Fibroblast of lung (primary cell): ENCODE data around the gene ZP2. TPM values are rescaled to one million over a fixed set of nuclear protein-coding genes. Genes with fewer than 3 reads are reported as not detected.

Experiments used
- DNase-seq, 2 donors: peaks; one replicate each; pipeline versions ENCODE4 v3.0.0 to v3.0.0-alpha.2; 2010; ENCODE audit warnings: low read depth in 2 of 2
- H2AFZ ChIP-seq: 2 replicates; pipeline ENCODE4 v1.5.1; 2012; ENCODE audit warnings: low read length, control low read depth, inconsistent platforms
- H3K27ac ChIP-seq: 2 replicates; pipeline ENCODE4 v1.5.1; 2011; ENCODE audit warnings: low read length, control low read depth; ENCODE audit not compliant: insufficient read depth
- H3K27me3 ChIP-seq: 2 replicates; pipeline ENCODE4 v1.5.1; 2011; ENCODE audit warnings: mild to moderate bottlenecking, low read length; ENCODE audit not compliant: control insufficient read depth, insufficient read depth
- H3K36me3 ChIP-seq: 2 replicates; pipeline ENCODE4 v1.5.1; 2011; ENCODE audit warnings: low read length; ENCODE audit not compliant: control insufficient read depth, insufficient read depth
- H3K4me1 ChIP-seq: 2 replicates; pipeline ENCODE4 v1.5.1; 2011; ENCODE audit warnings: low read length; ENCODE audit not compliant: control insufficient read depth, insufficient read depth; ENCODE audit errors: extremely low read depth
- H3K4me2 ChIP-seq: 2 replicates; pipeline ENCODE4 v1.5.1; 2011; ENCODE audit warnings: low read length, control low read depth; ENCODE audit not compliant: insufficient read depth; ENCODE audit errors: extremely low read depth
- H3K4me3 ChIP-seq, 4 experiments: fragments of 200-600 bp in 1 of 4; sonication (generic) in 1 of 4; replicated peaks in 1 of 4; 2 replicates each; pipeline ENCODE4 v1.5.1; 2011 to 2016; ENCODE audit warnings: low read length in 4 of 4, low read depth in 3 of 4, mild to moderate bottlenecking in 3 of 4, control low read depth in 2 of 4, inconsistent platforms in 1 of 4, mixed read lengths in 1 of 4; ENCODE audit not compliant: insufficient read depth in 1 of 4; ENCODE audit errors: control extremely low read depth in 1 of 4
- H3K79me2 ChIP-seq: 2 replicates; pipeline ENCODE4 v1.5.1; 2012; ENCODE audit warnings: mild to moderate bottlenecking, low read length, inconsistent platforms; ENCODE audit not compliant: control insufficient read depth, insufficient read depth
- H3K9ac ChIP-seq: 2 replicates; pipeline ENCODE4 v1.5.1; 2011; ENCODE audit warnings: mild to moderate bottlenecking, low read length, control low read depth; ENCODE audit not compliant: insufficient read depth
- H3K9me3 ChIP-seq: 2 replicates; pipeline ENCODE4 v1.5.1; 2012; ENCODE audit warnings: low read depth, low read length; ENCODE audit not compliant: control insufficient read depth, insufficient read depth
- H4K20me1 ChIP-seq: 2 replicates; pipeline ENCODE4 v1.5.1; 2011; ENCODE audit warnings: low read length; ENCODE audit not compliant: control insufficient read depth, insufficient read depth; ENCODE audit errors: extremely low read depth
- EZH2 ChIP-seq: IDR thresholded peaks from 2 replicates; pipeline ENCODE4 v1.5.1; 2012; ENCODE audit warnings: low read length, control low read depth, mild to moderate bottlenecking; ENCODE audit errors: missing control alignments
- polyA plus RNA-seq, 2 donors: library from polyadenylated mRNA; depleted of rRNA in 1 of 2; stranded (reverse) in 1 of 2; unstranded in 1 of 2; fragments of >200 nt; gene quantifications; 2 replicates each; pipeline ENCODE4 v1.2.1, GENCODE V29; 2011 to 2012; ENCODE audit warnings: missing spikeins in 1 of 2
- total RNA-seq: library from RNA; depleted of rRNA; stranded (reverse); fragments of >200 nt; gene quantifications from 2 replicates; pipeline ENCODE4 v1.2.1, GENCODE V29; 2014
- TF ChIP-seq, protein P1 (sequence below), 2 donors: IDR thresholded peaks in 1 of 2; conservative IDR thresholded peaks in 1 of 2; 1 replicate in 1 of 2; 2 replicates in 1 of 2; pipeline ENCODE4 v1.5.1; 2011 to 2012; ENCODE audit warnings: low read length in 2 of 2, control low read depth in 1 of 2, inconsistent platforms in 1 of 2, low read depth in 1 of 2, mild to moderate bottlenecking in 1 of 2

Gene ZP2
- total and polyA plus RNA-seq, 2 donors (not counting 1 experiment from before 2014, with no cell fraction given), result not detected

DNA sequence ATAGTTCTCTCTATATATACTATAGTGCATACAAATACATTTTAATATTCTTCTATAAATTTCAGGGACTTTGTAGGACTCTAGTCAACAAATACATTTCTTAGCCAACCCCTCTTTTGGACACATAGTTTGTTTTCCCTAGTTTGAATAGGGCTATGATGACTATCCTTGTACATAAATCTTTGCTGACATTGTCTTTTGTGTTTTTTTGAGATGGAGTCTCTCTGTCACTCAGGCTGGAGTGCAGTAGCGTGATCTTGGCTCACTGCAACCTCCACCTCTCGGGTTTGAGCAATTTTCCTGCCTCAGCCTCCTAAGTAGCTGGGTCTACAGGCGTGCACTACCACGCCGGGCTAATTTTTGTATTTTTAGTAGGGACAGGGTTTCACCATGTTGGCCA is 25.5 kb upstream of the ZP2 start:
- no peak overlapping the region for H2AFZ ChIP-seq
- no peak for TF ChIP-seq EZH2
- TF ChIP-seq, protein P1, sequence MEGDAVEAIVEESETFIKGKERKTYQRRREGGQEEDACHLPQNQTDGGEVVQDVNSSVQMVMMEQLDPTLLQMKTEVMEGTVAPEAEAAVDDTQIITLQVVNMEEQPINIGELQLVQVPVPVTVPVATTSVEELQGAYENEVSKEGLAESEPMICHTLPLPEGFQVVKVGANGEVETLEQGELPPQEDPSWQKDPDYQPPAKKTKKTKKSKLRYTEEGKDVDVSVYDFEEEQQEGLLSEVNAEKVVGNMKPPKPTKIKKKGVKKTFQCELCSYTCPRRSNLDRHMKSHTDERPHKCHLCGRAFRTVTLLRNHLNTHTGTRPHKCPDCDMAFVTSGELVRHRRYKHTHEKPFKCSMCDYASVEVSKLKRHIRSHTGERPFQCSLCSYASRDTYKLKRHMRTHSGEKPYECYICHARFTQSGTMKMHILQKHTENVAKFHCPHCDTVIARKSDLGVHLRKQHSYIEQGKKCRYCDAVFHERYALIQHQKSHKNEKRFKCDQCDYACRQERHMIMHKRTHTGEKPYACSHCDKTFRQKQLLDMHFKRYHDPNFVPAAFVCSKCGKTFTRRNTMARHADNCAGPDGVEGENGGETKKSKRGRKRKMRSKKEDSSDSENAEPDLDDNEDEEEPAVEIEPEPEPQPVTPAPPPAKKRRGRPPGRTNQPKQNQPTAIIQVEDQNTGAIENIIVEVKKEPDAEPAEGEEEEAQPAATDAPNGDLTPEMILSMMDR (conservative IDR thresholded peaks at IDR 0.05 in 1 of 2, IDR thresholded peaks at IDR 0.05 in 1 of 2; ENCODE audit: low read depth in 1 of 2, low read length in 2 of 2), result no peak
- no peak overlapping the region for H3K4me2 ChIP-seq
- no peaks in the 10 kb centered on the region for H3K9me3 ChIP-seq
- H3K27me3 ChIP-seq, result no peaks in the 10 kb centered on the region
- H4K20me1 ChIP-seq, result no peaks in the 10 kb centered on the region
- no peaks in the 10 kb centered on the region for H3K36me3 ChIP-seq
- no peak overlapping the region for H3K27ac ChIP-seq
- DNase-seq, result no peak
- H3K79me2 ChIP-seq, result no peaks in the 10 kb centered on the region
- no peaks in the 10 kb centered on the region for H3K4me1 ChIP-seq
- no peak overlapping the region for H3K4me3 ChIP-seq
- no peak overlapping the region for H3K9ac ChIP-seq

DNA sequence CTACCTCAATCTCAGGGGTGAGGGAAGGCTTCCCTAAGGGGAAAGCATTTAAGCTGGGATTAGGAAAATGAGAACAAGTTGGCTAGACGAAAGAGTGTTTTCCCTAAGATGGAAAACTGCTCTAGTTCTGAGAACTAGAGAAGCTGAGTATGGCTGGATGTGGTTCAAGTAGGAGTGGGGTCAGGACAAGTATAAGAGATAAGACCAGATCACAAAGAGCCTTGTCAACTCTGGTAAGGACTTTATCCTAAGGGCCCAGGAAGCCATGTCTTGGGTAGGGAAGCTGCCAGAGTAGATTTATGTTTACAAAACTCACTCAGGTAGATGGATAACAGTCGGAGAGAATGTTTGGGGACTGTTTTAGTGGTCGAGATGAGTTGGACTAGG is 23.8 kb upstream of the ZP2 start:
- TF ChIP-seq, protein P1 (conservative IDR thresholded peaks at IDR 0.05 in 1 of 2, IDR thresholded peaks at IDR 0.05 in 1 of 2; ENCODE audit: low read depth in 1 of 2, low read length in 2 of 2), result no peak
- no peak for TF ChIP-seq EZH2

DNA sequence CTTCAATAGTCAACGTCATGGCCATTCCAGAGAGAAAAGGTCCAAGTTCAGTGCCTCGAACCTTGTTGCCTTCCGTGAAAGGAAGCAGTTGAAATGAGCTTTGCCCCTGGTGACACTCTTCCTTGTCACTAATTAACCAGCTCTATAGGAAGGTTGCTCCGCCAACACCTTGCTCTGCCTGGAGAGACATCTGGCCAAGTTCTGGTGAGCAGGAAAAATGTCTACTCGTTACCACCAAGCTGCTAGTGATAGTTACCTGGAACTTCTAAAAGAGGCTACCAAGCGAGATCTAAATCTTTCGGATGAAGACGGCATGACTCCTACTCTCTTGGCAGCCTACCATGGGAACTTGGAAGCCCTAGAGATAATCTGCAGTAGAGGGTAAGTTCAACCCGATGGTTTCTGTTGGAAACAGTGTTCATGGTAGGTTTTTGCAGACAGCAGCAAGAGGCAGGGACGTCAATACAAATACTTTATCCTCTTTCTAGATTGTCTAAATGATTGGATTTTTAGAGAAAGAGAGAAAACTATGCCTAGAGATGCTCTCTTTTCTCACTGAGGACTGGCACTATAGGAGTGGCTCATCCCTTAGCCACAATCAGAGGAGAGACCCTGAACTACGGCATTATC is 22.3 kb upstream of the ZP2 start, which contains the start of gene ANKS4B:
Gene ANKS4B (plus strand): TSS at position 179 of the 630 bp plus-strand sequence. CDS start 39 bp downstream, at position 218.
- H2AFZ ChIP-seq, result no peak within 1 kb of the TSS
- no peaks in the 10 kb centered on the region for H3K9me3 ChIP-seq
- no peak within 1 kb of the TSS for H3K9ac ChIP-seq
- H4K20me1 ChIP-seq, result no peaks in the 10 kb centered on the region
- no peaks in the 10 kb centered on the region for H3K36me3 ChIP-seq
- H3K4me2 ChIP-seq, result no peak within 1 kb of the TSS
- peaks cover 3% of the 10 kb centered on the region for H3K27me3 ChIP-seq
- H3K4me3 ChIP-seq, result no peak within 1 kb of the TSS
- H3K27ac ChIP-seq, result no peak within 1 kb of the TSS
- H3K79me2 ChIP-seq, result no peaks in the 10 kb centered on the region
- no peak for DNase-seq
- no peaks in the 10 kb centered on the region for H3K4me1 ChIP-seq
- TF ChIP-seq, protein P1 (conservative IDR thresholded peaks at IDR 0.05 in 1 of 2, IDR thresholded peaks at IDR 0.05 in 1 of 2; ENCODE audit: low read depth in 1 of 2, low read length in 2 of 2), result no peak
- no peak for TF ChIP-seq EZH2

More for the DNA sequence above, 23.8 kb upstream of the ZP2 start:
- no peaks in the 10 kb centered on the region for H4K20me1 ChIP-seq
- no peak overlapping the region for H3K27ac ChIP-seq
- H3K36me3 ChIP-seq, result no peaks in the 10 kb centered on the region
- DNase-seq, result no peak
- H2AFZ ChIP-seq, result no peak overlapping the region
- H3K27me3 ChIP-seq, result no peaks in the 10 kb centered on the region
- H3K4me2 ChIP-seq, result no peak overlapping the region
- H3K9me3 ChIP-seq, result no peaks in the 10 kb centered on the region
- no peaks in the 10 kb centered on the region for H3K4me1 ChIP-seq
- no peak overlapping the region for H3K9ac ChIP-seq
- H3K4me3 ChIP-seq, result no peak overlapping the region
- no peaks in the 10 kb centered on the region for H3K79me2 ChIP-seq
